HCT116 (cell line): ENCODE results near the gene LIN7C. TPM values are rescaled to one million over a fixed set of nuclear protein-coding genes. Genes with fewer than 3 reads are reported as not detected.

Experiments used
- ATAC-seq: fragments of 200-7000 bp; cut with Tn5 transposase; 2 replicates; pipeline ENCODE4 v1.9.1; 2020; ENCODE audit warnings: mild to moderate bottlenecking, moderate library complexity
- BruUV-seq: library from RNA; stranded (reverse); fragments of 400-500 nt; replicated peaks from 2 replicates; lab custom pipeline; 2021; lab: Mats Ljungman, UMichigan
- CTCF ChIA-PET: fragments of 300-600 bp; sonication (Branson Sonifier 250); formaldehyde crosslinking; loops from one replicate; lab custom pipeline; 2021; ENCODE audit warnings: antibody characterized with exemption; lab: Charles Lee
- POLR2A ChIA-PET: fragments of 300-600, 350-600 bp; sonication (Branson Sonifier 250); formaldehyde crosslinking; loops from one replicate; lab custom pipeline; 2021; ENCODE audit warnings: antibody characterized with exemption; lab: Charles Lee
- RAD21 ChIA-PET, 2 experiments: fragments of 300-600 bp; sonication (Branson Sonifier 250); formaldehyde crosslinking; loops; one replicate each; lab custom pipeline; 2023; ENCODE audit warnings: low total read pairs in 2 of 2; ENCODE audit not compliant: uncharacterized antibody in 2 of 2, unreplicated experiment in 2 of 2, low non-redundant PET in 1 of 2; lab: Charles Lee
- DNase-seq: peaks from one replicate; pipeline ENCODE4 v3.0.0-alpha.2; 2010; ENCODE audit warnings: low read depth, low spot score
- H2AFZ ChIP-seq: fragments of 200-600 bp; shearing (Covaris generic), sonication (generic); 2 replicates; pipeline ENCODE4 v1.6.1; 2017; ENCODE audit warnings: low read depth, mixed run types, mixed read lengths, antibody characterized with exemption, low read length; ENCODE audit not compliant: poor library complexity, severe bottlenecking
- H3K27ac ChIP-seq: 2 replicates; pipeline ENCODE4 v1.5.1; 2012; ENCODE audit warnings: low read depth, low read length
- H3K27me3 ChIP-seq: fragments of 200-600 bp; sonication (generic); 2 replicates; pipeline ENCODE4 v1.6.1; 2016; ENCODE audit warnings: mixed run types, low read length, mixed read lengths; ENCODE audit not compliant: insufficient read depth
- H3K36me3 ChIP-seq, 2 experiments: fragments of 200-500 bp in 1 of 2; fragments of 200-600 bp in 1 of 2; sonication (Bioruptor generic) in 1 of 2; sonication (generic) in 1 of 2; 2 replicates each; pipeline versions ENCODE4 v1.5.1 to v1.6.1; 2014 to 2016; ENCODE audit warnings: low read length in 2 of 2, inconsistent platforms in 1 of 2, mixed read lengths in 1 of 2, mixed run types in 1 of 2; ENCODE audit not compliant: insufficient read depth in 2 of 2, control insufficient read depth in 1 of 2
- H3K4me1 ChIP-seq, 2 experiments: fragments of 200-600 bp in 1 of 2; sonication (generic) in 1 of 2; 2 replicates each; pipeline versions ENCODE4 v1.5.1 to v1.6.1; 2012 to 2017; ENCODE audit warnings: low read length in 2 of 2, inconsistent platforms in 1 of 2, mild to moderate bottlenecking in 1 of 2, mixed read lengths in 1 of 2, mixed run types in 1 of 2, moderate library complexity in 1 of 2; ENCODE audit not compliant: insufficient read depth in 2 of 2, control insufficient read depth in 1 of 2
- H3K4me2 ChIP-seq: fragments of 200-600 bp; sonication (generic); 2 replicates; pipeline ENCODE4 v1.6.1; 2017; ENCODE audit warnings: mixed run types, low read length, mixed read lengths
- H3K4me3 ChIP-seq, 2 experiments: fragments of 200-600 bp in 1 of 2; sonication (generic) in 1 of 2; replicated peaks in 1 of 2; 2 replicates each; pipeline ENCODE4 v1.5.1; 2011 to 2016; ENCODE audit warnings: low read length in 2 of 2, control low read depth in 1 of 2, low read depth in 1 of 2, mild to moderate bottlenecking in 1 of 2, mixed read lengths in 1 of 2, mixed run types in 1 of 2
- H3K79me2 ChIP-seq: fragments of 200-600 bp; sonication (generic); 2 replicates; pipeline ENCODE4 v1.6.1; 2017; ENCODE audit warnings: mild to moderate bottlenecking, mixed run types, low read length, moderate library complexity, mixed read lengths; ENCODE audit not compliant: insufficient read depth
- H3K9ac ChIP-seq: fragments of 200-600 bp; sonication (generic); 2 replicates; pipeline ENCODE4 v1.6.1; 2016; ENCODE audit warnings: low read length, mixed read lengths
- H3K9me2 ChIP-seq: fragments of 200-600 bp; sonication (generic), shearing (Covaris generic); 2 replicates; pipeline ENCODE4 v1.6.1; 2017; ENCODE audit warnings: mixed run types, mild to moderate bottlenecking, moderate library complexity; ENCODE audit not compliant: insufficient read depth
- H3K9me3 ChIP-seq, 2 experiments: fragments of 200-500 bp in 1 of 2; fragments of 200-600 bp in 1 of 2; sonication (Bioruptor generic) in 1 of 2; sonication (generic) in 1 of 2; 2 replicates each; pipeline ENCODE4 v1.6.1; 2014 to 2017; ENCODE audit warnings: low read length in 2 of 2, mixed read lengths in 2 of 2, inconsistent platforms in 1 of 2, low read depth in 1 of 2, mild to moderate bottlenecking in 1 of 2, mixed run types in 1 of 2, moderate library complexity in 1 of 2; ENCODE audit not compliant: control insufficient read depth in 1 of 2, insufficient read depth in 1 of 2
- H4K20me1 ChIP-seq: fragments of 200-600 bp; sonication (generic), shearing (Covaris generic); 2 replicates; pipeline ENCODE4 v1.6.1; 2017; ENCODE audit warnings: mixed run types, mild to moderate bottlenecking, moderate library complexity; ENCODE audit not compliant: insufficient read depth
- ELF1 ChIP-seq: IDR thresholded peaks from 2 replicates; pipeline ENCODE4 v1.6.1; 2012; ENCODE audit warnings: low read depth, borderline replicate concordance
- EZH2 ChIP-seq: fragments of 200-600 bp; sonication (generic); IDR thresholded peaks from 2 replicates; pipeline ENCODE4 v1.6.1; 2017; ENCODE audit warnings: antibody characterized with exemption, mixed run types
- EZH2phosphoT487 ChIP-seq: fragments of 200-600 bp; IDR thresholded peaks from 2 replicates; pipeline ENCODE4 v1.6.1; 2018; ENCODE audit warnings: antibody characterized with exemption, borderline replicate concordance
- RAD21 ChIP-seq: IDR thresholded peaks from 2 replicates; pipeline ENCODE4 v1.6.1; 2012; ENCODE audit warnings: low read depth, mild to moderate bottlenecking
- TCF7L2 ChIP-seq: IDR thresholded peaks from 2 replicates; pipeline ENCODE4 v1.7.0; 2011; ENCODE audit warnings: borderline replicate concordance, inconsistent platforms; ENCODE audit not compliant: insufficient read depth, insufficient read length; ENCODE audit errors: extremely low read depth
- YY1 ChIP-seq: IDR thresholded peaks from 2 replicates; pipeline ENCODE4 v1.6.1; 2011; ENCODE audit warnings: low read length, low read depth, moderate library complexity, mild to moderate bottlenecking; ENCODE audit not compliant: insufficient replicate concordance; ENCODE audit errors: extremely low read depth
- ZFX ChIP-seq: fragments of 450-650 bp; IDR thresholded peaks from 2 replicates; pipeline ENCODE4 v1.6.1; 2017
- ZNF274 ChIP-seq: fragments of 200-500 bp; sonication (Bioruptor generic); IDR thresholded peaks from 2 replicates; pipeline ENCODE4 v1.6.1; 2014; ENCODE audit warnings: mild to moderate bottlenecking, low read depth, low read length, inconsistent platforms
- intact Hi-C: fragments of 100-400 bp; cut with micrococcal nuclease; formaldehyde crosslinking; loops from 2 replicates; pipeline ENCODE4 v1.10.0; 2022
- total RNA-seq: library from RNA; stranded (reverse); gene quantifications from one replicate; pipeline ENCODE4 v1.2.1, GENCODE V29; 2021; ENCODE audit not compliant: unreplicated experiment
- TF ChIP-seq, protein P1 (sequence below): IDR thresholded peaks from 2 replicates; pipeline ENCODE4 v1.6.1; 2012
- TF ChIP-seq, protein P2 (sequence below), 3 experiments: fragments of 200-600 bp in 1 of 3; sonication (generic) in 1 of 3; IDR thresholded peaks in 2 of 3; conservative IDR thresholded peaks in 1 of 3; 2 replicates each; pipeline ENCODE4 v1.5.1; 2012 to 2017; ENCODE audit warnings: low read depth in 2 of 3, low read length in 2 of 3, antibody characterized with exemption in 1 of 3, borderline replicate concordance in 1 of 3, control low read depth in 1 of 3, mild to moderate bottlenecking in 1 of 3, mixed read lengths in 1 of 3, mixed run types in 1 of 3, moderate library complexity in 1 of 3; ENCODE audit not compliant: insufficient read depth in 1 of 3
- TF ChIP-seq, protein P3 (sequence below): IDR thresholded peaks from 2 replicates; pipeline ENCODE4 v1.6.1; 2011; ENCODE audit warnings: mild to moderate bottlenecking, low read length, moderate library complexity; ENCODE audit not compliant: insufficient replicate concordance; ENCODE audit errors: extremely low read depth
- TF ChIP-seq, protein P4 (sequence below): IDR thresholded peaks from 2 replicates; pipeline ENCODE4 v1.6.1; 2012

Gene LIN7C
- total RNA-seq, 1 experiment from 2014 or later, result 48.2 TPM

DNA sequence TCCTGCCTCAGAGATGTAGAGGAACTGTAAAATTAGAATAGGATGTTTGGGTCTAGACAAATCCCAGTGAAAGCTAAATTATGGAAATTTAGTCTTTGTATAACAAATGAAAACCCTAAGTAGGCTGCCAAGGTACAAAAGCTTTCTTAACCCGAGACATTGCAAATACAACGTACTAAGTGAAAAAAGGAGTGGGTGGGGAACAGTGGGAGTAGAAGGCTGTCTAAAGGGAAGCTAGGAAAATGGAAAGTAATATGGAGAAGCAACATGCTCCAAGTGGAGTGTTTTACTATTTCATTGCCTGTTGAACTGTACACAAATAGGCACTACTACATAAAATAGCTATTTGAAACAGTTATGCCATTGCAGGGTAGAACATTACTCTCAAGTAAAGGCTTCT is 6.8 kb upstream of the LIN7C start:
- intact Hi-C loops, result no loop called here
- no peaks in the 10 kb centered on the region for H3K79me2 ChIP-seq
- TF ChIP-seq RAD21, result no peak
- TF ChIP-seq, protein P1, sequence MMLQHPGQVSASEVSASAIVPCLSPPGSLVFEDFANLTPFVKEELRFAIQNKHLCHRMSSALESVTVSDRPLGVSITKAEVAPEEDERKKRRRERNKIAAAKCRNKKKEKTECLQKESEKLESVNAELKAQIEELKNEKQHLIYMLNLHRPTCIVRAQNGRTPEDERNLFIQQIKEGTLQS, result no peak
- TF ChIP-seq ZNF274, result no peak
- TF ChIP-seq, protein P2, sequence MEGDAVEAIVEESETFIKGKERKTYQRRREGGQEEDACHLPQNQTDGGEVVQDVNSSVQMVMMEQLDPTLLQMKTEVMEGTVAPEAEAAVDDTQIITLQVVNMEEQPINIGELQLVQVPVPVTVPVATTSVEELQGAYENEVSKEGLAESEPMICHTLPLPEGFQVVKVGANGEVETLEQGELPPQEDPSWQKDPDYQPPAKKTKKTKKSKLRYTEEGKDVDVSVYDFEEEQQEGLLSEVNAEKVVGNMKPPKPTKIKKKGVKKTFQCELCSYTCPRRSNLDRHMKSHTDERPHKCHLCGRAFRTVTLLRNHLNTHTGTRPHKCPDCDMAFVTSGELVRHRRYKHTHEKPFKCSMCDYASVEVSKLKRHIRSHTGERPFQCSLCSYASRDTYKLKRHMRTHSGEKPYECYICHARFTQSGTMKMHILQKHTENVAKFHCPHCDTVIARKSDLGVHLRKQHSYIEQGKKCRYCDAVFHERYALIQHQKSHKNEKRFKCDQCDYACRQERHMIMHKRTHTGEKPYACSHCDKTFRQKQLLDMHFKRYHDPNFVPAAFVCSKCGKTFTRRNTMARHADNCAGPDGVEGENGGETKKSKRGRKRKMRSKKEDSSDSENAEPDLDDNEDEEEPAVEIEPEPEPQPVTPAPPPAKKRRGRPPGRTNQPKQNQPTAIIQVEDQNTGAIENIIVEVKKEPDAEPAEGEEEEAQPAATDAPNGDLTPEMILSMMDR (IDR thresholded peaks at IDR 0.05 in 2 of 3, conservative IDR thresholded peaks at IDR 0.05 in 1 of 3; ENCODE audit: borderline replicate concordance in 1 of 3, insufficient read depth in 1 of 3, low read depth in 2 of 3, low read length in 2 of 3), result no peak
- TF ChIP-seq ZFX, result no peak
- TF ChIP-seq EZH2phosphoT487, result no peak
- TF ChIP-seq, protein P3, sequence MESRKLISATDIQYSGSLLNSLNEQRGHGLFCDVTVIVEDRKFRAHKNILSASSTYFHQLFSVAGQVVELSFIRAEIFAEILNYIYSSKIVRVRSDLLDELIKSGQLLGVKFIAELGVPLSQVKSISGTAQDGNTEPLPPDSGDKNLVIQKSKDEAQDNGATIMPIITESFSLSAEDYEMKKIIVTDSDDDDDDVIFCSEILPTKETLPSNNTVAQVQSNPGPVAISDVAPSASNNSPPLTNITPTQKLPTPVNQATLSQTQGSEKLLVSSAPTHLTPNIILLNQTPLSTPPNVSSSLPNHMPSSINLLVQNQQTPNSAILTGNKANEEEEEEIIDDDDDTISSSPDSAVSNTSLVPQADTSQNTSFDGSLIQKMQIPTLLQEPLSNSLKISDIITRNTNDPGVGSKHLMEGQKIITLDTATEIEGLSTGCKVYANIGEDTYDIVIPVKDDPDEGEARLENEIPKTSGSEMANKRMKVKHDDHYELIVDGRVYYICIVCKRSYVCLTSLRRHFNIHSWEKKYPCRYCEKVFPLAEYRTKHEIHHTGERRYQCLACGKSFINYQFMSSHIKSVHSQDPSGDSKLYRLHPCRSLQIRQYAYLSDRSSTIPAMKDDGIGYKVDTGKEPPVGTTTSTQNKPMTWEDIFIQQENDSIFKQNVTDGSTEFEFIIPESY, result no peak
- no peak for TF ChIP-seq EZH2
- no peak for TF ChIP-seq TCF7L2
- TF ChIP-seq, protein P4, sequence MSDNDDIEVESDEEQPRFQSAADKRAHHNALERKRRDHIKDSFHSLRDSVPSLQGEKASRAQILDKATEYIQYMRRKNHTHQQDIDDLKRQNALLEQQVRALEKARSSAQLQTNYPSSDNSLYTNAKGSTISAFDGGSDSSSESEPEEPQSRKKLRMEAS, result no peak
- TF ChIP-seq ELF1, result no peak
- no peak for TF ChIP-seq YY1
- CTCF ChIA-PET, result interaction anchor here (0.8 to 1.3 kb wide), 2 partner anchors 16 to 17 kb away, joined by 3 to 5 read pairs; no protein-coding TSS in a partner anchor
- no peaks in the 10 kb centered on the region for H3K9me3 ChIP-seq
- H3K36me3 ChIP-seq, result no peaks in the 10 kb centered on the region
- no peak for ATAC-seq
- no peak overlapping the region for H3K27ac ChIP-seq
- H4K20me1 ChIP-seq, result no peaks in the 10 kb centered on the region
- DNase-seq, result no peak
- H3K27me3 ChIP-seq, result no peaks in the 10 kb centered on the region
- H3K4me2 ChIP-seq, result no peak overlapping the region
- RAD21 ChIA-PET, result no interaction called here
- H2AFZ ChIP-seq, result no peak overlapping the region
- no peak overlapping the region for H3K4me3 ChIP-seq
- H3K9ac ChIP-seq, result no peak overlapping the region
- H3K4me1 ChIP-seq, result no peaks in the 10 kb centered on the region
- no peaks in the 10 kb centered on the region for H3K9me2 ChIP-seq
- POLR2A ChIA-PET, result no interaction called here
- no TSS peak for BruUV-seq
